ENCODE data around the gene LRRC7. TPM values are rescaled to one million over a fixed set of nuclear protein-coding genes. Genes with fewer than 3 reads are reported as not detected.
"Not testable (repeated sequence)": the region's sequence is repeated elsewhere in the genome, so short reads cannot be mapped to it uniquely, and the experiment has no call there.

LRRC7 gene
- total RNA-seq, 1 donor = 0.09 TPM

DNA sequence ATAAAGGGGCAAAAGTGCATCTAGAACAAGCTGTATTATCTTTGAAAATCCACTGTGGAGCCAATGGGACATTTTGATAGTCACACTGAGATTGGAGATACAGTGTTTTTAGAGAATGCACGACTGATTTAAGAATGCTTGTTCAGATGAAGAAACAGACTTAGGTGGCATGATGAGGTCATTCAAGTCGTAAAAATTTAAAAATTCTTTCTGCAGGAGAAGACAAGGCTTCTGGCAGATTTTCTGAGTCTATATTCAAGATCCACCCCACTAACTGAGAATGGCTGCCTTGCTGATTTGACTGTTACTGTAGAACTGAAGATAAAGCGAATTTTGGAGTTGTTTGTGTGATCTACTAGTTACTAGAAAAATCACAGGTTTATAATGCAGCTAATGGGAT lies 310.6 kb downstream of the LRRC7 start:
- no peak for DNase-seq (ENCODE audit: low read depth)
- no peak for TF ChIP-seq CTCF (IDR thresholded peaks at IDR 0.05; ENCODE audit: insufficient read depth, low read length)
- H3K4me3 ChIP-seq (ENCODE audit: low read depth, low read length) = no peak overlapping the region

GRCh38 chr1:69888016-69888415 lies 320.3 kb downstream of the LRRC7 start:
- not testable (repeated sequence) for DNase-seq (ENCODE audit: low read depth); H3K4me3 ChIP-seq (ENCODE audit: low read depth, low read length)

DNA sequence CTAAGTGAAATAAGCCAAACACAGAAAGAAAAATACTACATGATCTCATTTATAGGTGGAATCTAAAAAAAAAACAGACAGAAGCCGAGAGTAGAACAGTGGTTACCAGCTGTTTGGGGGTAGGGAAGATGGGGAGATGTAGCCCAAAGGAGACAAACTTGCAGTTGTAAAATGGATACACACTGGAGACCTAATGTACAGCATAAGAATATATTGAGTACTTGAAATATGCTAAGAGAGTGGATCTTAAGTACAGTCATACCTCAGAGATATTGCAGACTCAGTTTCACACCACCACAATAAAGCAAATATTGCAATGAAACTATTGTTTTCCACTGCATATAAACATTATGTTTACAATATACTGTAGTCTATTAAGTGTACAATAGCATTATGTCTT lies 320.9 kb downstream of the LRRC7 start:
- TF ChIP-seq CTCF (IDR thresholded peaks at IDR 0.05; ENCODE audit: insufficient read depth, low read length) = no peak
- no peak overlapping the region for H3K4me3 ChIP-seq (ENCODE audit: low read depth, low read length)
- no peak for DNase-seq (ENCODE audit: low read depth)

GRCh38 chr1:69898403-69898947 lies 330.8 kb downstream of the LRRC7 start:
- H3K4me3 ChIP-seq (ENCODE audit: low read depth, low read length) = no peak overlapping the region
- no peak for DNase-seq (ENCODE audit: low read depth)

GRCh38 chr1:69911301-69911801 lies 343.6 kb downstream of the LRRC7 start:
- peak; percentile 92 for DNase-seq (ENCODE audit: low read depth)
- no peak overlapping the region for H3K4me3 ChIP-seq (ENCODE audit: low read depth, low read length)
- TF ChIP-seq CTCF (IDR thresholded peaks at IDR 0.05; ENCODE audit: insufficient read depth, low read length) = no peak

More at GRCh38 chr1:69898403-69898947, 330.8 kb downstream of the LRRC7 start:
- no peak for TF ChIP-seq CTCF (IDR thresholded peaks at IDR 0.05; ENCODE audit: insufficient read depth, low read length)

GRCh38 chr1:69913977-69914376 lies 346.3 kb downstream of the LRRC7 start:
- no peak for TF ChIP-seq CTCF (IDR thresholded peaks at IDR 0.05; ENCODE audit: insufficient read depth, low read length)
- no peak overlapping the region for H3K4me3 ChIP-seq (ENCODE audit: low read depth, low read length)
- peak; percentile 94 for DNase-seq (ENCODE audit: low read depth)

- DNase-seq (ENCODE audit: low read depth) = peak; percentile 72
- TF ChIP-seq CTCF (IDR thresholded peaks at IDR 0.05; ENCODE audit: insufficient read depth, low read length) = no peak
- H3K4me3 ChIP-seq (ENCODE audit: low read depth, low read length) = no peak overlapping the region
Observed at GRCh38 chr1:69914976-69915765, 347.4 kb downstream of the LRRC7 start.

Data from fibroblast of the aortic adventitia (primary cell).